Endothelial cell (in vitro differentiated cells): ENCODE data around the gene FAXDC2. TPM values are rescaled to one million over a fixed set of nuclear protein-coding genes. Genes with fewer than 3 reads are reported as not detected.

Source experiments
- DNase-seq: peaks from one replicate; pipeline ENCODE4 v3.0.0; 2021; ENCODE audit warnings: low spot score
- H3K27ac Mint-ChIP-seq: one replicate; pipeline ENCODE4 v1.8.0; 2021; ENCODE audit warnings: mixed read lengths, inconsistent platforms; ENCODE audit not compliant: unreplicated experiment
- H3K27me3 Mint-ChIP-seq: one replicate; pipeline ENCODE4 v1.8.0; 2021; ENCODE audit warnings: mild to moderate bottlenecking, moderate library complexity, mixed read lengths, inconsistent platforms; ENCODE audit not compliant: unreplicated experiment
- H3K36me3 Mint-ChIP-seq: one replicate; pipeline ENCODE4 v1.8.0; 2021; ENCODE audit warnings: mild to moderate bottlenecking, low read depth, mixed read lengths, inconsistent platforms; ENCODE audit not compliant: unreplicated experiment
- H3K4me1 Mint-ChIP-seq: one replicate; pipeline ENCODE4 v1.8.0; 2021; ENCODE audit warnings: mild to moderate bottlenecking, mixed read lengths, inconsistent platforms; ENCODE audit not compliant: unreplicated experiment
- H3K4me3 Mint-ChIP-seq: one replicate; pipeline ENCODE4 v1.8.0; 2021; ENCODE audit warnings: mild to moderate bottlenecking, mixed read lengths, inconsistent platforms; ENCODE audit not compliant: unreplicated experiment
- H3K9me3 Mint-ChIP-seq: one replicate; pipeline ENCODE4 v1.8.0; 2021; ENCODE audit warnings: mixed read lengths, inconsistent platforms; ENCODE audit not compliant: unreplicated experiment
- CTCF ChIP-seq: fragments of 200-600 bp; sonication (generic); IDR thresholded peaks from one replicate; pipeline ENCODE4 v1.5.0; 2021; ENCODE audit warnings: antibody characterized with exemption; ENCODE audit not compliant: unreplicated experiment
- total RNA-seq: library from RNA; stranded (reverse); fragmentation: NEBNext Ultra II Directional; extraction: Animal tissue kit (Norgen Biotek cat#: 25700); gene quantifications from one replicate; pipeline ENCODE4 v1.2.1, GENCODE V29; 2021; ENCODE audit not compliant: unreplicated experiment

Gene FAXDC2
- total RNA-seq, 1 donor from 2014 or later = 9.3 TPM

- H3K4me1 Mint-ChIP-seq = peaks cover 4% of the 10 kb centered on the region
- H3K4me3 Mint-ChIP-seq = peak overlapping the region; percentile 48
- no peak for DNase-seq
- peaks cover 2% of the 10 kb centered on the region for H3K27me3 Mint-ChIP-seq
- peaks cover 87% of the 10 kb centered on the region for H3K36me3 Mint-ChIP-seq
- H3K9me3 Mint-ChIP-seq = peaks cover 16% of the 10 kb centered on the region
- H3K27ac Mint-ChIP-seq = no peak overlapping the region
- no peak for TF ChIP-seq CTCF
These were observed 34.0 kb upstream of the FAXDC2 start for GRCh38 chr5:154884424-154884823.

GRCh38 chr5:154881986-154882385 lies 31.6 kb upstream of the FAXDC2 start:
- peak overlapping the region; percentile 7 for H3K4me3 Mint-ChIP-seq
- no peak for DNase-seq
- peaks cover 3% of the 10 kb centered on the region for H3K27me3 Mint-ChIP-seq
- H3K27ac Mint-ChIP-seq = peak overlapping the region; percentile 57
- TF ChIP-seq CTCF = no peak
- H3K36me3 Mint-ChIP-seq = peaks cover 78% of the 10 kb centered on the region
- H3K9me3 Mint-ChIP-seq = peaks cover 18% of the 10 kb centered on the region
- H3K4me1 Mint-ChIP-seq = peaks cover 4% of the 10 kb centered on the region

GRCh38 chr5:154878642-154879335 lies 28.4 kb upstream of the FAXDC2 start:
- TF ChIP-seq CTCF = no peak
- Mint-ChIP-seq H3K27me3 (peaks cover 6% of the 10 kb centered on the region), H3K4me3 (peak overlapping the region; percentile 78), H3K36me3 (peaks cover 72% of the 10 kb centered on the region), H3K4me1 (peaks cover 4% of the 10 kb centered on the region), H3K9me3 (peaks cover 5% of the 10 kb centered on the region), H3K27ac (no peak overlapping the region)
- no peak for DNase-seq

- DNase-seq = no peak
- Mint-ChIP-seq H3K36me3 (peaks cover 55% of the 10 kb centered on the region), H3K27me3 (peaks cover 4% of the 10 kb centered on the region), H3K4me3 (peak overlapping the region; percentile 76), H3K27ac (no peak overlapping the region), H3K9me3 (peaks cover 5% of the 10 kb centered on the region), H3K4me1 (no peaks in the 10 kb centered on the region)
- no peak for TF ChIP-seq CTCF
These were observed 23.5 kb upstream of the FAXDC2 start for GRCh38 chr5:154873791-154874331.

- Mint-ChIP-seq H3K4me1 (no peaks in the 10 kb centered on the region), H3K27me3 (no peaks in the 10 kb centered on the region), H3K9me3 (no peaks in the 10 kb centered on the region), H3K27ac (no peak overlapping the region), H3K4me3 (no peak overlapping the region), H3K36me3 (peaks cover 54% of the 10 kb centered on the region)
- TF ChIP-seq CTCF = no peak
- no peak for DNase-seq
These were observed 21.3 kb upstream of the FAXDC2 start for GRCh38 chr5:154871734-154872133.
